Measurements from ENCODE around the gene LRFN4.

DNA sequence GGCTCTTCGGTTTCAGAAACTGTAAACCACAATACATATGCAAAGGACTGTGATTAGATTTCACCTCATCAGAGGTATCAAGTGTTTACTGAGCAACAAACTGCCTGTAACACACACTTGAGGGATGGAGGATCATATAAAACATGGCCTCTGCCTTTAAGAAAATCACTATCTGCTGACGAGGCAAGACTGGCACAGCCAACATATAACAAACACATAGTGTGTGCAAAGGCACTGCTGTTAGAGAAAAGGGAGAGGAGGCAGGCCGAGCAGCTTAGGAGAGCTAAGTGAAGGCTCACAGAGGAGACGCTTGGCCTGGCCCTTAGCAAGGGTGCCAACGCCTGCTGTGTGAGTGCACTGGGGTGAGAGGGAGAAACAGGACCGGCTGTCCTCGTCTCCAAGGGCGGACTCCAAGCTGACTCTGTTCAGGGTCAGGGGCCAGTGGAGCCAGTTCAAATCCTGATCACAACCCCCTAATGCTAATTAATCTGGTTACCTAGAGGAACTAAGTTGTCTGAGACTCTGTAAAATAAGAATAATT, 48.2 kb downstream of the LRFN4 start:
- TF ChIP-seq, protein P1, sequence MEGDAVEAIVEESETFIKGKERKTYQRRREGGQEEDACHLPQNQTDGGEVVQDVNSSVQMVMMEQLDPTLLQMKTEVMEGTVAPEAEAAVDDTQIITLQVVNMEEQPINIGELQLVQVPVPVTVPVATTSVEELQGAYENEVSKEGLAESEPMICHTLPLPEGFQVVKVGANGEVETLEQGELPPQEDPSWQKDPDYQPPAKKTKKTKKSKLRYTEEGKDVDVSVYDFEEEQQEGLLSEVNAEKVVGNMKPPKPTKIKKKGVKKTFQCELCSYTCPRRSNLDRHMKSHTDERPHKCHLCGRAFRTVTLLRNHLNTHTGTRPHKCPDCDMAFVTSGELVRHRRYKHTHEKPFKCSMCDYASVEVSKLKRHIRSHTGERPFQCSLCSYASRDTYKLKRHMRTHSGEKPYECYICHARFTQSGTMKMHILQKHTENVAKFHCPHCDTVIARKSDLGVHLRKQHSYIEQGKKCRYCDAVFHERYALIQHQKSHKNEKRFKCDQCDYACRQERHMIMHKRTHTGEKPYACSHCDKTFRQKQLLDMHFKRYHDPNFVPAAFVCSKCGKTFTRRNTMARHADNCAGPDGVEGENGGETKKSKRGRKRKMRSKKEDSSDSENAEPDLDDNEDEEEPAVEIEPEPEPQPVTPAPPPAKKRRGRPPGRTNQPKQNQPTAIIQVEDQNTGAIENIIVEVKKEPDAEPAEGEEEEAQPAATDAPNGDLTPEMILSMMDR (IDR thresholded peaks at IDR 0.05), result no peak
- no peak for TF ChIP-seq POLR2A (IDR thresholded peaks at IDR 0.05)

Measured in uterus (tissue), 2 donors.